A673 (cell line): ENCODE measurements around the gene XIST. TPM values are rescaled to one million over a fixed set of nuclear protein-coding genes. Genes with fewer than 3 reads are reported as not detected.

Experiments used
- BruUV-seq: library from RNA; stranded (reverse); fragments of 400-500 nt; replicated peaks from 2 replicates; lab custom pipeline; 2021; lab: Mats Ljungman, UMichigan
- CTCF ChIA-PET: fragments of 300-600 bp; sonication (Branson Sonifier 250); formaldehyde crosslinking; loops from one replicate; lab custom pipeline; 2022; ENCODE audit warnings: antibody characterized with exemption; lab: Charles Lee
- POLR2A ChIA-PET: fragments of 300-600 bp; sonication (Branson Sonifier 250); formaldehyde crosslinking; loops from one replicate; lab custom pipeline; 2022; ENCODE audit warnings: antibody characterized with exemption; ENCODE audit not compliant: low non-redundant PET; lab: Charles Lee
- DNase-seq: peaks from one replicate; pipeline ENCODE4 v3.0.0-alpha.2; 2015; ENCODE audit warnings: low spot score
- H3K27ac ChIP-seq: fragments of 200-600 bp; sonication (generic); 2 replicates; pipeline ENCODE4 v1.5.1; 2016; ENCODE audit warnings: mixed run types, low read depth, mild to moderate bottlenecking, mixed read lengths, antibody characterized with exemption, low read length; ENCODE audit not compliant: poor library complexity, severe bottlenecking
- H3K27me3 ChIP-seq: fragments of 200-600 bp; sonication (generic); replicated peaks from 2 replicates; pipeline ENCODE4 v1.6.1; 2017; ENCODE audit warnings: mixed run types, low read depth, mild to moderate bottlenecking, mixed read lengths, antibody characterized with exemption, low read length; ENCODE audit not compliant: insufficient read depth, poor library complexity
- H3K36me3 ChIP-seq: fragments of 200-600 bp; sonication (generic); 2 replicates; pipeline ENCODE4 v1.6.1; 2016; ENCODE audit warnings: mixed run types, mild to moderate bottlenecking, mixed read lengths, antibody characterized with exemption, low read length; ENCODE audit not compliant: insufficient read depth, poor library complexity, severe bottlenecking
- H3K4me1 ChIP-seq: fragments of 200-600 bp; sonication (generic); 2 replicates; pipeline ENCODE4 v1.6.1; 2017; ENCODE audit warnings: mixed run types, mild to moderate bottlenecking, mixed read lengths, antibody characterized with exemption, low read length; ENCODE audit not compliant: insufficient read depth, poor library complexity, severe bottlenecking
- H3K4me3 ChIP-seq: fragments of 200-600 bp; sonication (generic); 2 replicates; pipeline ENCODE4 v1.5.1; 2016; ENCODE audit warnings: low read depth, mixed run types, mild to moderate bottlenecking, mixed read lengths, low read length; ENCODE audit not compliant: poor library complexity, severe bottlenecking
- H3K9me3 ChIP-seq: fragments of 200-600 bp; sonication (generic); 2 replicates; pipeline ENCODE4 v1.6.1; 2016; ENCODE audit warnings: mixed run types, low read depth, mild to moderate bottlenecking, mixed read lengths, antibody characterized with exemption, low read length; ENCODE audit not compliant: poor library complexity, severe bottlenecking
- CTCF ChIP-seq: fragments of 300-800, 200-600 bp; sonication (generic); conservative IDR thresholded peaks from 2 replicates; pipeline ENCODE4 v1.5.1; 2017; ENCODE audit warnings: low read depth, mild to moderate bottlenecking, antibody characterized with exemption, low read length, moderate library complexity, mixed read lengths
- EZH2 ChIP-seq: fragments of 200-600 bp; sonication (generic); IDR thresholded peaks from 2 replicates; pipeline ENCODE4 v1.6.1; 2017; ENCODE audit warnings: borderline replicate concordance, low read depth, mild to moderate bottlenecking, mixed read lengths, antibody characterized with exemption, low read length; ENCODE audit not compliant: poor library complexity, severe bottlenecking
- intact Hi-C: fragments of 100-400 bp; cut with micrococcal nuclease; formaldehyde crosslinking; loops from one replicate; pipeline ENCODE4 v1.10.0; 2022; ENCODE audit not compliant: unreplicated experiment
- total RNA-seq: library from RNA; stranded (reverse); gene quantifications from 2 replicates; pipeline ENCODE4 v1.2.3, GENCODE V29; 2021

XIST gene
- total RNA-seq, 1 experiment from 2014 or later, result 305 TPM

- Histone ChIP-seq H3K9me3 (no peaks in the 10 kb centered on the region), H3K36me3 (peaks cover 59% of the 10 kb centered on the region), H3K27me3 (peaks cover 11% of the 10 kb centered on the region), H3K27ac (no peak overlapping the region), H3K4me3 (no peak overlapping the region), H3K4me1 (peaks cover under 1% of the 10 kb centered on the region)
- no peak for DNase-seq
- intact Hi-C loops, result loop anchor here (10.0 kb wide), 2 partner anchors 388 to 578 kb away; no protein-coding TSS in a partner anchor
- ChIA-PET CTCF (no interaction called here), POLR2A (no interaction called here)
- no peak for TF ChIP-seq CTCF
- no peak for TF ChIP-seq EZH2
- BruUV-seq, result no TSS peak
Measured at GRCh38 chrX:73842541-73843234, 9.8 kb downstream of the XIST start.

GRCh38 chrX:73841337-73841736 is 11.2 kb downstream of the XIST start:
- intact Hi-C loops, result loop anchor here (10.0 kb wide), 2 partner anchors 387 to 577 kb away; no protein-coding TSS in a partner anchor
- no peaks in the 10 kb centered on the region for H3K9me3 ChIP-seq
- no TSS peak for BruUV-seq
- no peak for TF ChIP-seq EZH2
- no peak for TF ChIP-seq CTCF
- peaks cover 53% of the 10 kb centered on the region for H3K36me3 ChIP-seq
- no peak for DNase-seq
- peaks cover 11% of the 10 kb centered on the region for H3K27me3 ChIP-seq
- POLR2A ChIA-PET, result no interaction called here
- no peak overlapping the region for H3K27ac ChIP-seq
- CTCF ChIA-PET, result no interaction called here
- no peak overlapping the region for H3K4me3 ChIP-seq
- H3K4me1 ChIP-seq, result no peaks in the 10 kb centered on the region

GRCh38 chrX:73840120-73840924 is 12.2 kb downstream of the XIST start:
- peaks cover 54% of the 10 kb centered on the region for H3K36me3 ChIP-seq
- ChIA-PET POLR2A (no interaction called here), CTCF (no interaction called here)
- TF ChIP-seq EZH2 (no peak), CTCF (no peak)
- BruUV-seq, result no TSS peak
- H3K4me3 ChIP-seq, result no peak overlapping the region
- H3K27me3 ChIP-seq, result peaks cover 11% of the 10 kb centered on the region
- H3K9me3 ChIP-seq, result no peaks in the 10 kb centered on the region
- no peak overlapping the region for H3K27ac ChIP-seq
- intact Hi-C loops, result loop anchor here (10.0 kb wide), 2 partner anchors 386 to 576 kb away; no protein-coding TSS in a partner anchor
- H3K4me1 ChIP-seq, result no peaks in the 10 kb centered on the region
- DNase-seq, result no peak
